Breast epithelium (tissue), 3 donors: ENCODE data around the gene PITPNM3.

ENCODE experiments used
- CTCF ChIP-seq, 3 donors: fragments of 450-650 bp; IDR thresholded peaks; one replicate each; pipeline ENCODE4 v1.5.1; 2016 to 2017; ENCODE audit warnings: antibody characterized with exemption in 3 of 3, mild to moderate bottlenecking in 3 of 3, moderate library complexity in 3 of 3
- POLR2A ChIP-seq: fragments of 450-650 bp; IDR thresholded peaks from one replicate; pipeline ENCODE4 v1.6.1; 2016; ENCODE audit warnings: antibody characterized with exemption, mild to moderate bottlenecking, moderate library complexity

GRCh38 chr17:6443692-6444570 lies 112.4 kb downstream of the PITPNM3 start, which contains the start of gene PIMREG:
- TF ChIP-seq CTCF (IDR thresholded peaks at IDR 0.05) (no peak), POLR2A (no peak)
